ENCODE data around the gene SEMA5A.

The SEMA5A gene

DNA sequence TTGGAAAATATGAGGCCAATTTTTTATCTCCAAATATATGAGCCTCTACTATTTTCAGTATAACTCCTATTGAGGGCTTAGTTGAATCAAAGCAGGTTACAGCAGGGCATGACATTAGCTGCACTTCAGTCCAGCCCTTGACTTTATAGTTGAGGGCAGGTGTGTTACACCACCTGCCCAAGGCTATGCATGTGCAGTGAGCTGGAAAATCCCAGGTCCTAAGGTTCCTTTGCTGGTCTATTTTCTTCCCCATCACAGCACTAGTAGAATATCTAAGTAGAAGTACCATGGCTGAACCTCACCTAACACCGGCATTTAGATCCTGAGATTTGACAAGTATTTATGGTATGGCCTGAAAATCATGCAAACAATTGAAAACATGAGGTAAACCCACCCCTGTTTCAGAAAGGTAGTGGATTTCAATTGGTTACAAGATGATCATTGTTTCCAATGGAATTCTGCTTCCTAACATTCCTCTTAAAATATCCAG, 201.1 kb downstream of the SEMA5A start:
- Histone ChIP-seq H3K9me3 (replicated peaks; ENCODE audit: insufficient read depth, low read length) (no peaks in the 10 kb centered on the region), H3K9ac (ENCODE audit: low read length) (no peak overlapping the region), H3K9me2 (replicated peaks; ENCODE audit: insufficient read depth, low read length) (no peaks in the 10 kb centered on the region), H3K79me2 (ENCODE audit: low read length) (no peaks in the 10 kb centered on the region), H2AFZ (ENCODE audit: low read length) (no peak overlapping the region), H4K20me1 (ENCODE audit: insufficient read depth, low read length) (no peaks in the 10 kb centered on the region), H3K27me3 (replicated peaks; ENCODE audit: insufficient read depth, low read length) (no peaks in the 10 kb centered on the region), H3K4me3 (ENCODE audit: low read length) (no peak overlapping the region), H3K27ac (ENCODE audit: low read length) (no peak overlapping the region), H3K4me1 (ENCODE audit: low read length) (peaks cover 28% of the 10 kb centered on the region), H3K4me2 (ENCODE audit: low read depth, low read length) (no peak overlapping the region), H3K36me3 (replicated peaks; ENCODE audit: insufficient read depth, low read length) (no peaks in the 10 kb centered on the region), H3F3A (ENCODE audit: insufficient read depth, low read length) (no peaks in the 10 kb centered on the region)
- no peak for DNase-seq
- TF ChIP-seq CTCF (IDR thresholded peaks at IDR 0.05; ENCODE audit: low read length) (no peak), EZH2 (optimal IDR thresholded peaks at IDR 0.05; ENCODE audit: low read depth, low read length) (no peak), EZH2phosphoT487 (IDR thresholded peaks at IDR 0.05; ENCODE audit: low read length) (no peak)

DNA sequence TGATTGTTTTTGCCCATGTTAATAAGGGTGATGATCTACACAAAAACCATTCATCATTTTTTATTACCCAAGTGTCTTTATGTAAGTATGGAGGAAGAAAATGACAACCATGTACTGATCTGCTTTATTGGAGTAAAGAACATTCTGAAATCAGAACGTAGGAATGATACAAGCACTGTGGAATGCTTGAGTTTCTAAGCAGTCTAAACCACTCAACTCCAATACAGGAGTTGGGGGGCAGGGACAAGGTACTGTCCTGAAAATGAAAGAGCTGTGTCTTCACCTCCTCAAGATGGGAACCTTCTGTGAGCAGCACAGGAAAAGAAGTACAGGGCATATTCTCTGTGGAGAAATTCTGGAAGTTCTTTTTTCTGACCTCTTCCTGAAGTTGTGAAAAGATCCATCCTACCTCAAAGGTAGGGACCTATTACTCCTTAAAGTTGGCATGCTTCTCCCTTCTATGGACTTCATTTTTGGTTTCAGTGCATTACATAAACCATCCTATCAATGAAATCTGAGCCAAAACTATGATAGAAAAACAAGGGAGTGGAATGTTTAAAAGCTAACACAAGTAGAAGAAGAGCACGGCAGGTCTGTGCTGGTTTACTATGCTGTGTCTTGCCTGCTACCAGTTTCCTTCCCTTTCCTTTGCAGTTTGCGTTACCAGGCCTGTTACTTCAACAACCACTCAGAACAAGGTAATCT, 202.6 kb downstream of the SEMA5A start:
- no peaks in the 10 kb centered on the region for H3F3A ChIP-seq (ENCODE audit: insufficient read depth, low read length)
- H2AFZ ChIP-seq (ENCODE audit: low read length), result no peak overlapping the region

DNA sequence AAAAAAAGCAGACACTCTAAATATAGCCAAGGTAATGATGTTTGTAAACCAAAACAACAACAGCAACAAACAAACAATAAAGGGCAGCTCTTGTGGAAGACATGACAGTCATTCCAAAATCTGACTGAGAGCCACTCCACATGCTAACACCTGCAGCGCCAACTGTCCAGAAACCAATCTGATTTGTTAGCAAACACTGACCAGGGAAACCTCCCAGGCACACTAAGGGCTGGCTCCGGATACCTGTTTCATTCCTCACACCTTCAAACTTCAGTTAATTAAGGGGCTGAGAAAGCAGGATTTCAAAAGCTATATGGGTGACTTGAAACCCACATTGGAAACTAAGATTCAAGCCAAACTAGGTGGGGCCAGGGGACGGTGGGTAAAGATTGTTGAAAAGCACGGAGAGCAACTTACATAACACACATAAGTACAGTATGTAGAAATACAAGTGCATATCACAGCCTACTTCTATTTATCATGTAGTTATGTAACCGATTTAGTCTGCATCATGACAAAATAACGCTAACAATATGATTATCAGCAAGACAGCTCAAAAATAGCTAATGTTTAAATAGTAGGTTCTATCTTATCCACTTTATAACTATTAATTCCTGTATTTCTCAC, 203.6 kb downstream of the SEMA5A start:
- no peaks in the 10 kb centered on the region for H3F3A ChIP-seq (ENCODE audit: insufficient read depth, low read length)
- no peak overlapping the region for H3K4me3 ChIP-seq (ENCODE audit: low read length)
- no peak for TF ChIP-seq EZH2 (optimal IDR thresholded peaks at IDR 0.05; ENCODE audit: low read depth, low read length)
- no peak for TF ChIP-seq EZH2phosphoT487 (IDR thresholded peaks at IDR 0.05; ENCODE audit: low read length)
- no peak for TF ChIP-seq CTCF (IDR thresholded peaks at IDR 0.05; ENCODE audit: low read length)
- H3K9ac ChIP-seq (ENCODE audit: low read length), result no peak overlapping the region
- no peak for DNase-seq
- H3K27ac ChIP-seq (ENCODE audit: low read length), result no peak overlapping the region
- no peaks in the 10 kb centered on the region for H3K27me3 ChIP-seq (replicated peaks; ENCODE audit: insufficient read depth, low read length)
- no peak overlapping the region for H2AFZ ChIP-seq (ENCODE audit: low read length)
- no peaks in the 10 kb centered on the region for H4K20me1 ChIP-seq (ENCODE audit: insufficient read depth, low read length)
- H3K9me3 ChIP-seq (replicated peaks; ENCODE audit: insufficient read depth, low read length), result no peaks in the 10 kb centered on the region
- no peaks in the 10 kb centered on the region for H3K79me2 ChIP-seq (ENCODE audit: low read length)
- no peaks in the 10 kb centered on the region for H3K9me2 ChIP-seq (replicated peaks; ENCODE audit: insufficient read depth, low read length)
- peaks cover 16% of the 10 kb centered on the region for H3K4me1 ChIP-seq (ENCODE audit: low read length)
- H3K4me2 ChIP-seq (ENCODE audit: low read depth, low read length), result no peak overlapping the region
- H3K36me3 ChIP-seq (replicated peaks; ENCODE audit: insufficient read depth, low read length), result no peaks in the 10 kb centered on the region

More for the DNA sequence above, 202.6 kb downstream of the SEMA5A start:
- no peaks in the 10 kb centered on the region for H3K36me3 ChIP-seq (replicated peaks; ENCODE audit: insufficient read depth, low read length)
- DNase-seq, result no peak
- H3K79me2 ChIP-seq (ENCODE audit: low read length), result no peaks in the 10 kb centered on the region
- H3K4me3 ChIP-seq (ENCODE audit: low read length), result no peak overlapping the region
- H4K20me1 ChIP-seq (ENCODE audit: insufficient read depth, low read length), result no peaks in the 10 kb centered on the region
- TF ChIP-seq EZH2phosphoT487 (IDR thresholded peaks at IDR 0.05; ENCODE audit: low read length), result no peak
- no peak for TF ChIP-seq CTCF (IDR thresholded peaks at IDR 0.05; ENCODE audit: low read length)
- peaks cover 26% of the 10 kb centered on the region for H3K4me1 ChIP-seq (ENCODE audit: low read length)
- H3K9ac ChIP-seq (ENCODE audit: low read length), result no peak overlapping the region
- no peak overlapping the region for H3K27ac ChIP-seq (ENCODE audit: low read length)
- no peaks in the 10 kb centered on the region for H3K9me3 ChIP-seq (replicated peaks; ENCODE audit: insufficient read depth, low read length)
- H3K4me2 ChIP-seq (ENCODE audit: low read depth, low read length), result no peak overlapping the region
- H3K27me3 ChIP-seq (replicated peaks; ENCODE audit: insufficient read depth, low read length), result no peaks in the 10 kb centered on the region
- no peaks in the 10 kb centered on the region for H3K9me2 ChIP-seq (replicated peaks; ENCODE audit: insufficient read depth, low read length)

Measured in MM.1S (cell line).